ENCODE measurements around the gene MAN1C1. TPM values are rescaled to one million over a fixed set of nuclear protein-coding genes. Genes with fewer than 3 reads are reported as not detected.
"Not testable (repeated sequence)": the region's sequence is repeated elsewhere in the genome, so short reads cannot be mapped to it uniquely, and the experiment has no call there.

The MAN1C1 gene
- total and polyA plus RNA-seq, 5 donors from 2014 or later: 3.1 to 15.1 (median 3.5) TPM

DNA sequence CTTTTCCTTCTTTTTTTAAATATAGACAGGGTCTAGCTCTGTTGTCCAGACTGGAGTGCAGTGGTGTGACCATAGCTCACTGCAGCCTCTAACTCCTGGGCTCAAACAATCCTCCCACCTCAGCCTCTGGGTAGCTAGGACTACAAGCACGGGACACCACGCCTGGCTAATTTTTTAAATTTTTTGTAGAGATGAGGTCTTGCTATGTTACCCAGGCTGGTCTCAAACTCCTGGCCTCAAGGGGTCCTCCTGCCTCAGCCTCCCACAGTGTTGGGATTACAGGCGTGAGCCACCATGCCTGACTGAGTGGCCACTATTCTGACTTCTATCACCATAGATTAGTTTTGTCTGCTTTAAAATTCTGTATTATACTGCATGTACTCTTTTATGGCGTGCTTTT lies 80.1 kb downstream of the MAN1C1 start:
- not testable (repeated sequence) for H3K9me3 ChIP-seq (ENCODE audit: control insufficient read depth in 2 of 2, low read length in 2 of 2); H3K27me3 ChIP-seq (ENCODE audit: control insufficient read depth, insufficient read depth, low read length); DNase-seq; H3K36me3 ChIP-seq (ENCODE audit: control insufficient read depth, insufficient read depth, low read length); H3K36me3 Mint-ChIP-seq; H3K9me3 Mint-ChIP-seq; ATAC-seq (ENCODE audit: low read depth in 2 of 2); H3K4me1 ChIP-seq (ENCODE audit: control insufficient read depth, insufficient read depth, low read length, poor library complexity, severe bottlenecking); H3K4me3 ChIP-seq (ENCODE audit: low read depth, low read length); H3K27ac ChIP-seq (ENCODE audit: insufficient read depth, low read length, poor library complexity, severe bottlenecking); H3K27me3 Mint-ChIP-seq
- peaks cover 0 to 51% (median 7%) of the 10 kb centered on the region in 4 donors for H3K4me1 Mint-ChIP-seq
- H3K4me3 Mint-ChIP-seq: peak overlapping the region in 1 of 4 donors; percentile 28
- peak overlapping the region in 1 of 3 donors; percentile 43 for H3K27ac Mint-ChIP-seq

DNA sequence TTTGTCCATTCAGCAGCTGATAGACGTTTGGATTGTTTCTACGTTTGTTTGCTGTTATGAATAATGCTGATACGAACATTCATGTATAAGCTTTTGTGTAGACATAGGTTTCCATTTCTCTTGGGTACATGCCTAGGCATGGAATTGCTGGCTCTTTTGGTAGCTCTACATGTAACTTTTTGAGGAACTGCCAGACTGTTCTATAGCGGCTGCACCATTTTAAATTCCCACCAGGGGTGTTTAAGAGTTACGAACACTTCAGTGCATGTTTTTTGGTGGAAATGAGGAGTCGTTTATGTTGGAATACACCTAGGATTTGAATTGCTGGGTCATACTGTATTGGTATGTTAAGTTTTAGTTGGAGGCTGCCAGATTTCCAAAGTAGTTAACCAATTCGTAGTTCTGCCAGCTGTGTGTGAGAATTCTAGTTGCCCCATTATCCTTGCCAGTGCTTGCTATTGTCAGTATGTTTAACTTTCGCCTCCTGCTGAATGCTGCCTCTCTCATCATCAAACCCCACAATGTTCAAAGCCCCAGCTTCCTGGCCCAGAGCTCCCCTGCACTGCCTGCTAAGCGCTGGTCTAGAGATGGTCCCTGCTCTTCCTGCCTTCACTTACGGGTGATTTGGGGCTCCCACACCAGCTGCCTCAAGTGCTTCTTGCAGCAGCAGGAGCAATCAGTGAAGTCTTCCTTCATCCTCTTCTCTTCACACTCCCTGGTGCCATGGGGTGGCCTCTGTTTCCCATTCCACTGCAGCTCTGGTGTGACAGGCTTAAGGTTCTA lies 81.0 kb downstream of the MAN1C1 start:
- no peaks in the 10 kb centered on the region for H3K27me3 ChIP-seq (ENCODE audit: control insufficient read depth, insufficient read depth, low read length)
- no peaks in the 10 kb centered on the region for H3K9me3 ChIP-seq (ENCODE audit: control insufficient read depth in 2 of 2, low read length in 2 of 2)
- H3K4me3 ChIP-seq (ENCODE audit: low read depth, low read length): no peak overlapping the region
- Mint-ChIP-seq H3K27ac (peak overlapping the region in 2 of 3 donors; percentile 28 to 73), H3K4me3 (peak overlapping the region in 1 of 4 donors; percentile 6), H3K4me1 (peaks cover 0 to 50% (median 7%) of the 10 kb centered on the region in 4 donors), H3K36me3 (no peaks in the 10 kb centered on the region), H3K9me3 (no peaks in the 10 kb centered on the region), H3K27me3 (peaks cover 4% of the 10 kb centered on the region)
- DNase-seq (peak in 2 of 3 donors; percentile 28 to 29), ATAC-seq (ENCODE audit: low read depth in 2 of 2) (peak; percentile 58 to 66)
- no peak overlapping the region for H3K27ac ChIP-seq (ENCODE audit: insufficient read depth, low read length, poor library complexity, severe bottlenecking)
- H3K4me1 ChIP-seq (ENCODE audit: control insufficient read depth, insufficient read depth, low read length, poor library complexity, severe bottlenecking): peaks cover 7% of the 10 kb centered on the region
- no peaks in the 10 kb centered on the region for H3K36me3 ChIP-seq (ENCODE audit: control insufficient read depth, insufficient read depth, low read length)

DNA sequence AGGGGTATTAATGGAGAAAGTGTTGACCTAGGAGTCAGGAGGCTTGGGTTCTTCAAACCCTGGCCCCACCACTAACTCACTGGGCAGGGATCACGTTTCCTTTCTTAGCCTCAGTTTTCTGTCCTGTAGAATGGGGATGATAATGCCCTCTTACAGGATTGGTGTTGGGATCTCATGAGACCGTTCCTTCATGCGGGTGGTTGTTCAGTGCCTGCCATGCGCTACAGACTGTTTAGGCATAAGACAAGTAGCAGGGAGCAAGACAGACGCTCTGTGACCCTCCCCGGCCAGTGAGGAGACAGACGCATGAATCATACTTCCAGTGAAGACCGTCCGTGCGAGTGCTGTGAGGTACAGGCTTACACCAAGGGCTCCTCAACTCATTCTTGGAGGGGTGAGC lies 81.7 kb downstream of the MAN1C1 start:
- Histone ChIP-seq H3K4me1 (ENCODE audit: control insufficient read depth, insufficient read depth, low read length, poor library complexity, severe bottlenecking) (peaks cover 7% of the 10 kb centered on the region), H3K27me3 (ENCODE audit: control insufficient read depth, insufficient read depth, low read length) (no peaks in the 10 kb centered on the region), H3K4me3 (ENCODE audit: low read depth, low read length) (no peak overlapping the region), H3K9me3 (ENCODE audit: control insufficient read depth in 2 of 2, low read length in 2 of 2) (no peaks in the 10 kb centered on the region), H3K27ac (ENCODE audit: insufficient read depth, low read length, poor library complexity, severe bottlenecking) (no peak overlapping the region), H3K36me3 (ENCODE audit: control insufficient read depth, insufficient read depth, low read length) (no peaks in the 10 kb centered on the region)
- no peaks in the 10 kb centered on the region for H3K9me3 Mint-ChIP-seq
- peaks cover 0 to 54% (median 7%) of the 10 kb centered on the region in 4 donors for H3K4me1 Mint-ChIP-seq
- no peak for ATAC-seq (ENCODE audit: low read depth in 2 of 2)
- H3K36me3 Mint-ChIP-seq: no peaks in the 10 kb centered on the region
- no peak for DNase-seq
- peaks cover 4% of the 10 kb centered on the region for H3K27me3 Mint-ChIP-seq
- H3K4me3 Mint-ChIP-seq: no peak overlapping the region
- peak overlapping the region in 2 of 3 donors; percentile 28 to 73 for H3K27ac Mint-ChIP-seq

DNA sequence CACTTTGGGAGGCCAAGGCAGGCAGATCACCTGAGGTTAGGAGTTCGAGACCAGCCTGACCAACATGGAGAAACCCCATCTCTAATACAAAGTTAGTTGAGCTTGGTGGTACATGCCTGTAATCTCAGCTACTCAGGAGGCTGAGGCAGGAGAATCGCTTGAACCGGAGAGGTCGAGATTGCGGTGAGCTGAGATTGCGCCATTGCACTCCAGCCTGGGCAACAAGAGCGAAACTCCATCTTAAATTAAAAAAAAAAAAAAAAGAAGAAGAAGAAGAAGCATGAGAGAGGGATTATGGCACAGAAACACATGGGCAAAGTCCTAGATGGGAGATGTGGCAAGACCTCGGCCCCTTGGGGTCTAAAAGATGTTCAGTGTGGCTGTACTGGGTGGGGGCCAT lies 82.5 kb downstream of the MAN1C1 start:
- not testable (repeated sequence) for H3K9me3 ChIP-seq (ENCODE audit: control insufficient read depth in 2 of 2, low read length in 2 of 2); H3K27ac Mint-ChIP-seq; DNase-seq; H3K4me3 ChIP-seq (ENCODE audit: low read depth, low read length); ATAC-seq (ENCODE audit: low read depth in 2 of 2); H3K27me3 Mint-ChIP-seq; H3K27me3 ChIP-seq (ENCODE audit: control insufficient read depth, insufficient read depth, low read length); H3K27ac ChIP-seq (ENCODE audit: insufficient read depth, low read length, poor library complexity, severe bottlenecking); H3K9me3 Mint-ChIP-seq; H3K4me3 Mint-ChIP-seq; H3K36me3 ChIP-seq (ENCODE audit: control insufficient read depth, insufficient read depth, low read length); H3K36me3 Mint-ChIP-seq
- H3K4me1 Mint-ChIP-seq: peaks cover 2 to 60% (median 13%) of the 10 kb centered on the region in 4 donors
- peaks cover 11% of the 10 kb centered on the region for H3K4me1 ChIP-seq (ENCODE audit: control insufficient read depth, insufficient read depth, low read length, poor library complexity, severe bottlenecking)

DNA sequence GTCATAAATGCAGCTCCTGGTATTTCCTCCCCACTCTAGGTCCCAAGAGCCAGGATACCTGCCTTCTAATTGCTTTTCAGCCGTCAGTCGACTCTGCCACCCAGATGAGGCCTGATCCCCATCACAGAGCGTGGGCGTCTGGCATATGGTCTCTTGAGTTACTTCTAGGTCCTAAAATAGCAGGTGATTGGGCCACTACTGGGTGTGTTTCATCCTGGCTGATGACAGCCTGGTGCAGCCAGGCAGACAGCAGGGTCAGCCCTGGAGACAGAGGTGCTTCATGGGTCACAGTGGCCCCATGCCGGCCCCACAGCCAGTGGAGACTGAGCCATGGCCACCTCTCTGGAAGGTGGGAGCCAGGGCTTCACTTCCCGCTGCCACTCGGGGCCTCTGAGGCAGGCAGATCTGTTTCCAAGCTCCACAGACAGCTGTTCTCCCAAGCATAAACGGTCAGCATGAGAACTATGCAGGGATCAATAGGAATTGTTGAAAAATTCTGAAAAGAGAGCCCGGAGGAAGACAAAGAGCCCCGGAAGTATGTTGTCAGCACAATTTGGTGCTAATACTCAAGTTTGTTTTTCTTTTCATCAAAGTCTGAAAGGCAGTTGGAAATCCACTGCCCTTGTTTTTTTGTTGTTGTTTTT lies 83.0 kb downstream of the MAN1C1 start:
- no peaks in the 10 kb centered on the region for H3K9me3 Mint-ChIP-seq
- no peak for DNase-seq
- Histone ChIP-seq H3K27me3 (ENCODE audit: control insufficient read depth, insufficient read depth, low read length) (no peaks in the 10 kb centered on the region), H3K4me3 (ENCODE audit: low read depth, low read length) (no peak overlapping the region), H3K9me3 (ENCODE audit: control insufficient read depth in 2 of 2, low read length in 2 of 2) (no peaks in the 10 kb centered on the region), H3K27ac (ENCODE audit: insufficient read depth, low read length, poor library complexity, severe bottlenecking) (no peak overlapping the region), H3K36me3 (ENCODE audit: control insufficient read depth, insufficient read depth, low read length) (no peaks in the 10 kb centered on the region), H3K4me1 (ENCODE audit: control insufficient read depth, insufficient read depth, low read length, poor library complexity, severe bottlenecking) (peaks cover 17% of the 10 kb centered on the region)
- peak overlapping the region in 1 of 3 donors; percentile 31 for H3K27ac Mint-ChIP-seq
- H3K4me3 Mint-ChIP-seq: no peak overlapping the region
- ATAC-seq (ENCODE audit: low read depth in 2 of 2): no peak
- H3K27me3 Mint-ChIP-seq: peaks cover 5% of the 10 kb centered on the region
- H3K4me1 Mint-ChIP-seq: peaks cover 7 to 64% (median 17%) of the 10 kb centered on the region in 4 donors
- H3K36me3 Mint-ChIP-seq: no peaks in the 10 kb centered on the region

DNA sequence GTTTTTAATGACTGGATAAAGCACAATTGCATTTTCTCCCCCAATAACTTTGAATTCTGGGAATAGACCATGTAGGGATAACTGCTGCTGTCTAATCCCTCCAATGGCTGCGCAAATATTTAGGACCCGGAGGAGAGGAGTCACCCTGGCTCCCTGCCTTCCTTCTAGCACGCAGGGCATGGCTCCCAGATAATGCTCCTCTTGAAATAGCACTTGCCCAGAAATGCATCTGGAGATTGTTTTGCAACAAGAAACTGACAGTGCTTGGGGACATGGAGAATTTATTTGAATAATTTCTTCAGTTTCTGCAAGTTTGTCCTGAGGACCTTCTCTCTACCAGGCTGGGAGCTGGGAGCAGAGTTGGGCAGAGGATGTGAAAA lies 83.5 kb downstream of the MAN1C1 start:
- DNase-seq (no peak), ATAC-seq (ENCODE audit: low read depth in 2 of 2) (no peak)
- Mint-ChIP-seq H3K4me1 (peaks cover 11 to 69% (median 22%) of the 10 kb centered on the region in 4 donors), H3K36me3 (peaks cover under 1% of the 10 kb centered on the region), H3K27me3 (peaks cover 7% of the 10 kb centered on the region), H3K4me3 (no peak overlapping the region), H3K27ac (peak overlapping the region in 1 of 3 donors; percentile 31), H3K9me3 (no peaks in the 10 kb centered on the region)
- Histone ChIP-seq H3K9me3 (ENCODE audit: control insufficient read depth in 2 of 2, low read length in 2 of 2) (no peaks in the 10 kb centered on the region), H3K4me1 (ENCODE audit: control insufficient read depth, insufficient read depth, low read length, poor library complexity, severe bottlenecking) (peaks cover 19% of the 10 kb centered on the region), H3K27me3 (ENCODE audit: control insufficient read depth, insufficient read depth, low read length) (no peaks in the 10 kb centered on the region), H3K4me3 (ENCODE audit: low read depth, low read length) (no peak overlapping the region), H3K36me3 (ENCODE audit: control insufficient read depth, insufficient read depth, low read length) (no peaks in the 10 kb centered on the region), H3K27ac (ENCODE audit: insufficient read depth, low read length, poor library complexity, severe bottlenecking) (no peak overlapping the region)

DNA sequence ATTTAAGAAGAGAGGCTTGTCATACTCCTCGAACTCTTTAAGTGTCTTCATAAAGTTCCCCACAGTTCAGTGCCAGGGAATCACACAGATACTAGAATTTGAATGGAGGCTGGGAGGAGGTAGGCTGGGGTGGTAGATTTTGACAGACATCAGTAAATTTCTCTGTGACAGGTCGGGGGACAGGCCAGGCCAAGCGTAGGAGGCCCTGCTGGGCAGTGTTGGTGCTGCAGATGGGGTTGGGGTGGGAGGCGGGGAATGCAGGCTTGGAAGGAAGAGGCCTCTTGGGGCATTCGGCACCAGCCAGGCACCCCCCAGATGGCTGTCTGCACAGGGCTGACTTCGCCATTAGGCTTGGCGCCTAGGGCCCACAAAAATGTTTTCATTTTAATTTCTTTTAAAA lies 84.0 kb downstream of the MAN1C1 start:
- DNase-seq (no peak), ATAC-seq (ENCODE audit: low read depth in 2 of 2) (no peak)
- H3K27me3 ChIP-seq (ENCODE audit: control insufficient read depth, insufficient read depth, low read length): no peaks in the 10 kb centered on the region
- no peaks in the 10 kb centered on the region for H3K9me3 ChIP-seq (ENCODE audit: control insufficient read depth in 2 of 2, low read length in 2 of 2)
- no peak overlapping the region for H3K27ac ChIP-seq (ENCODE audit: insufficient read depth, low read length, poor library complexity, severe bottlenecking)
- H3K36me3 ChIP-seq (ENCODE audit: control insufficient read depth, insufficient read depth, low read length): no peaks in the 10 kb centered on the region
- H3K36me3 Mint-ChIP-seq: peaks cover 4% of the 10 kb centered on the region
- H3K4me1 Mint-ChIP-seq: peaks cover 11 to 69% (median 24%) of the 10 kb centered on the region in 4 donors
- no peak overlapping the region for H3K4me3 ChIP-seq (ENCODE audit: low read depth, low read length)
- peak overlapping the region in 1 of 3 donors; percentile 46 for H3K27ac Mint-ChIP-seq
- no peaks in the 10 kb centered on the region for H3K9me3 Mint-ChIP-seq
- peaks cover 7% of the 10 kb centered on the region for H3K27me3 Mint-ChIP-seq
- peaks cover 19% of the 10 kb centered on the region for H3K4me1 ChIP-seq (ENCODE audit: control insufficient read depth, insufficient read depth, low read length, poor library complexity, severe bottlenecking)
- no peak overlapping the region for H3K4me3 Mint-ChIP-seq

All from CD4-positive, CD25-positive, alpha-beta regulatory T cell (primary cell).